Loucy (cell line): ENCODE data around the gene PLEKHG7.

Experiments used
- CTCF ChIP-seq: fragments of 200-600 bp; sonication (generic); conservative IDR thresholded peaks from 2 replicates; pipeline ENCODE4 v1.5.1; 2014; ENCODE audit warnings: mild to moderate bottlenecking, antibody characterized with exemption, low read length
- EZH2phosphoT487 ChIP-seq: fragments of 200-600 bp; IDR thresholded peaks from 2 replicates; pipeline ENCODE4 v1.6.1; 2018; ENCODE audit warnings: antibody characterized with exemption, mild to moderate bottlenecking, moderate library complexity, borderline replicate concordance

GRCh38 chr12:92703786-92704185 is 997 bp downstream of the PLEKHG7 start:
- TF ChIP-seq CTCF: no peak
- TF ChIP-seq EZH2phosphoT487: no peak
